Endothelial cell of hepatic sinusoid (primary cell): ENCODE data around the gene EML2.
"Not testable (repeated sequence)": the region's sequence is repeated elsewhere in the genome, so short reads cannot be mapped to it uniquely, and the experiment has no call there.

ENCODE experiments used
- in situ Hi-C: cut with HindIII; loops from 2 replicates; pipeline ENCODE4 v1.10.0; 2017; ENCODE audit warnings: low sequenced_read_pairs

EML2 gene

DNA sequence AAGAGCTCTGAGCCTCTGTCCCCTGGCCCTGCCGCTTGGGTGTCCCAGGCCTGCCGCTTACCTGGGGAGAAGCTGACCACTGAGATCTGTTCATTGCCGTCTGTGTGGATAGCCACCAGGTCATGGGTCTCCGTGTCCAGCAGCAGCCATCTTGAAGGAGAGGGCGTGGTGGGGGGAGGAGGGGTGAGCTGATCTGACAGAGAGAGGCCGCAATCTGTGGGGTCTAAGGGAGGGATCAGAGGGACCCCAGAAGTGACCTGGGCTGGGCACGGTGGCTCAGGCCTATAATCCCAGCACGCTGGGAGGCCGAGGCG is 22.5 kb downstream of the EML2 start:
- in situ Hi-C loops = no loop called here

DNA sequence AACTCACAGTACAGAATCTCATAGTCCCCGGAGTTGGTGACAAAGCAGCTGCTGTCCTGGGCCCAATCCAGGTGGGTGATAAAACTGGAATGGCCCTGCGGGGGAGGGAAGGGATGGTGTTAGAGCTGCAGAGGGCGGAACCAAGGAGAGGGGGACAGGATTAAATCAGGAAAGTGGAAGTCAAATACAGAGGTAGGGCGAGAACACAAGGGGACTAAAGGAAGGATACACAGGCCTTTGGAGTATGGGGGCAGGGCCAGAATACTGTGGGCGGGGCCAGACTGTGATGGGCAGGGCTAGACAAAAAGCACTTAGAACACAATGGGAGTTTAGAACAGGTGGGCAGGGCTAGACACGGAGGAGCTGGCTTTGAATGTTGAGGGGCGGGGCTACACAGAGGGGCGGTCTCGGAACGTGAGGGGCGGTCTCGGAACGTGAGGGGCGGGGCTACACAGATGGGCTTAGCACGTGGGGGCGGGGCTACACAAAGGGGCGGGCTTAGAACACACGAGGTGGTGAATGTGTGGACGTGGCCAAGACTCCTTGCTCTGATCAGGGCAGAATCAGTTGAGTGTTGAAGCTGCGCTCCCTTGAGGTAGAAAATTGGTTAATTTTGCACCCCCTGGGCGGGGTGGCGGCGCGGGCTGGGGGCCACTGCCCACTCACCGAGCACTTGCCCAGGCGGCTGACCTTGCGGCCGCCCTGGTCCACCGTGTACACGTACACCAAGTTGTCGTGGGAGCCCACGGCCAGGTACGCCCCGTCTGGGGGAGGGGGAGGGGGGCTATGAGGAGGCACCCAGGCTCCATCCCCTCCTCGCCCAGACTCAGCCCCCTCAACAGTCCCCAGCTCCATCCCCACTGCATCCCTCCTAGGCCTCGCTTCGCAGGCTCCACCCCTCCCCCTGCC is 23.1 kb downstream of the EML2 start:
- in situ Hi-C loops = no loop called here

DNA sequence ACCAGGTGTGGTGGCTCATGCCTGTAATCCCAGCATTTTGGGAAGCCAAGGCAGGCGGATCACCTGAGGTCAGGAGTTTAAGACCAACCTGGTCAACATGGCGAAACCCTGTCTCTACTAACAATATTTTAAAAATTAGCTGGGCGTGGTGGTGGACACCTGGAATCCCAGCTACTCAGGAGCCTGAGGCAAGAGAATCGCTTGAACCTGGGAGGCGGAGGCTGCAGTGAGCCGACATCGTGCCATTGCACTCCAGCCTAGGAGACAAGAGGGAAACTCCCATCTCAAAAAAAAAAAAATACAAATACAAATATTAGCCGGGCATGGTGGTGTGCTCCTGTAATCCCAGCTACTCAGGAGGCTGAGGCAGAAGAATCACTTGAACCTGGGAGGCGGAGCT is 24.1 kb downstream of the EML2 start:
- in situ Hi-C loops = not testable (repeated sequence)

DNA sequence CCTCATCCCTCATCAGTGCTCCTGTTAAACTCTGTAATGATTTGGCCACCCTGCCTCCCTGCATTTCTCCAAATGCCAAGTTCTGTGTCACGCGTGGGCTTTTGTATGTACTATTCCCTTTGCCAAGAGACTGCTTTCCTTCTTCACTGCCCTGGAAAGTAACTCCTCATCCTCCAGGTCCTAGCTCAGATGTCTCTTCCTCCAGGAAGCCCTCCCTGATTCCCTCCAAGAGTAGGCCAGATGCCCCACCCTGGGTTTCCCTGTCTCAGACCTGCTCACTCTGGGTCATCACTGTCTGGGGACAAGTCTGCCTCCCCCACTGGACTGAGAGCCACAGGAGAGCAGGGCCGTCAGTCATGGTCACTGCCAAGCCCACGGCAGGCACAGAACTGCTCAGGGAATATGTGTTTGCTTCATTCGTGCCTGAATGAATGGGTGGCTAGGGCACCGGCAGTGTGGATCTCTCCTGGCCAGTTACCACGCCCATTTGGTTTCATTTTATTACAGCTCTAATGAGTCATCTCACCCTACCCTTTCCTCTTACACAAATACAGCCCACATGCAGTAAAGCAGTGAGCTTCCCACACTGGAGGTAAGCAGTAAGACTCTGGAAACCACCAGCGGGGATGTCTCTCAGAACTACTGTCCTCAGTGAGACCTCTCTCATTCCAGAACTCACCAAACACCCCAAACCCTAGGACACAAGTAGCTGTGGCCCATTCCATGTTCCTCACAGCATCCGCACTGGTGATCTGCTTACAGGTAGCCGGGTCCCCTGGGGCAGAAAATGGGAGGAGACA is 25.1 kb downstream of the EML2 start:
- in situ Hi-C loops = no loop called here

DNA sequence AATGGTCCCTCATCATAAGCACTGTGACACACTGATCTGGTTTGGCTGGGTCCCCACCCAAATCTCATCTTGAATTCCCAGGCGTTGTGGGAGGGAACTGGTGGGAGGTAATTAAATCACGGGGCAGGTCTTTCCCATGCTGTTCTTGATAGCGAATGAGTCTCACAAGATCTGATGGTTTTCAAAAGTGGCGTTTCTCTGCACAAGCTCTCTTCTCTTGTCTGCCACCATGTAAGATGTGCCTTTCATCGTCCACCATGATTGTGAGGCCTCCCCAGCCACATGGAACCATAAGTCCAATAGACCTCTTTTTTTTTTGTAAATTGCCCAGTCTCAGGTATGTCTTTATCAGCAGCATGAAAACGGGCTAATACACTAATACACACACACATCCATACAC is 30.2 kb downstream of the EML2 start:
- in situ Hi-C loops = no loop called here

DNA sequence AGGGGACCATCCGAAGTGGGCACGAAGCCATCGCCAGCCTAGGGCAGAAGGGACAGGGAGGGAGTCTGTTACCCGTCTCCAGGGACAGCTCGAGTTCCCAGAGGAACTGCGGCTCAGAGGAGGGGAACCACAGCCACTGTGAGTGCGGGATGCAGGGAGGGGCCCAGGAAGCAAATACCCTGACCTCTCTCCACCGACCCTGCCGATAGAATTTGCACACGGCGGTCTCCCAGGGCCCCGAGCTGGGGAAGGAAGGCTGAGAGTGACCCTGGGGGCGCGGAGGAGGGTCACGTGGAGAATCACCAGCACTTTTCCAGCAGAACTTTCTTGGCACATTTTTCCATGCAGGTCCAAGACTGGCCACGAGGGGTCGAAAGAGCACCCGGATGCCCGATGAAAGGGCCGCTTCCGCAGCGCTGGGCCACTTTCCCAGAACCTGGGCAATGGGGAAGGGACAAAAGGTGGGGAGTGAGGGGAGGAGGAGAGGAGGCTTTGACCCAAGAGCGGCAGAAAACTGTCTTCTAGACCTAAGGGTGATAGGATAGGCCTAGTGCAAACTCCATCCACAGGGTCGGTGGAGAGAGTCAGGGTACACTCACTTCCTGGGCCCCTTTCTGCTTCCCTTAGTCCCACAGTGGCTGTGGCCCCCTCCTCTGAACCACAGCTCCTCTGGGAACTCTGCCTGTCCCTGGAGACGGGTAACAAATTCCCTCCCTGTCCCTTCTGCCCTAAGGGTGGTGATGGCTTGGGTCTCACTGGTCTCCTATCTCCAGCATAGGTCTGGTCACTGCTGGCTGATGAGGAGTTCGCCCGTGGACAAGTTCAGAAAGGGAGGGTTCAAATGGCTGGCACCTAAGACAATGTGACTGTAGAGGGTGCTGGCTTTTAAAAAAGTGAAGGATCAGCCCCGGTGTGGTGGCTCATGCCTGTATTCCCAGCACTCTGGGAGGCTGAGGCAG is 31.8 kb downstream of the EML2 start:
- in situ Hi-C loops = no loop called here

DNA sequence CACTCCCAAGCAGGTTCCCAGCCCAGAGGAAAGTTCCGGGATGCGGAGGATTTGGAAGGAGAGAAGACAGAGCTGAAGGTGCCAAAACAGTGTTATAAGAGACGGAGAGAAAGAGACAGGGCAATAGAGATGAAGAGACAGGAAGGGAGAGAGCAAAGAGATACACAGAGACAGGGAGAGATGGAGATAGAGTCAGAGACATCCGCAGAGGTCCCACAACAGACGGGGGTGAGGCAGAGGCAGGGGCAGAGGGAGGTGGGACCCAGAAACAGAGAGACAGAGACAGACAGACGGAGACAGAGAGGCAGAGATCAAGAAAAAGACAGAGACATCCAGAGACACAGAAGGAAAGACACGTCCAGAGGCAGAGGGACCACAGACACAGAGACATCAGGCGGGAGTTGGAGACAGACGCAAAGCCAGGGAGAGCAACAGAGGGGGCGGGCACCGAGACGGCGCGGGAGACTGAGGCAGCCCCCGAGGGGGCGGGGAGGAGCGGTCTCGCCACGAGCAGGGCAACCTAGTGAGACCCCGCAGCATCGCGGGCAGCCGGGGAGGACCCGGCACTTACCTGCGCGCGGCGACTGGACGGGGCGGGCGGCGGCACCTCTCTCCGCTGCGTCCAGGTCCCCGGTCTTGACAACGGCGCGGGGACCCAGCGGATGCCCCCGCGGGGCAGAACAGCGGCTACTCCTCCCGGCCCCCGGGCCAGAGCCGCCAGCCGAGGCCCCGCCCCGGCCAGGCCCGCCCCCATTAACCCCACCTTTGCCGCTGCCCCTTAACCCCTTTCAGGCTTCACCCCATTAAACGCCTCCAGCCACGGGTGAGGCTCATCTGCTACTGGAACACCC is 37.4 kb downstream of the EML2 start, which contains the start of gene GPR4:
GPR4 (minus strand) TSS at position 689 of the 851 bp plus-strand sequence. CDS start 10,346 bp downstream, outside the sequence.
- in situ Hi-C loops = no loop called here

DNA sequence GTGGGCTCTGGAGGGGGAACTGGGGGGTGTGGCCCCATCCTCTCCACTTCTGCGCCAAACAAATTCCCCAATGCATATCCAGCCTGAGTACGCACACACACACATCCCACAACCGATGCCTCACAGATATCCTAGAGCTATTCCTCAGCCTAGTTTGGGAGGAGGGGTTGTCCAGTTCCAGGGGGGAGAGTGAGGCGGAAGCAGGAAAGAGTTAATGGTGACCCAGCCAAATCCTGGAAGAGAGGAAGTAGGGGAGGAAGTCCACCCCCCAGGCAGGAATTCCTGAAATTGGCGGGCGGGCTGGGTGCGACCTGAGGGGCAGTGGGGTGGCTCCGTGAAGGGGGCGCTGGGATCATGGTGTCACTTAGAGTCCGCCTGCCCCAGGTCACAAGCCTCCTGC is 38.1 kb downstream of the EML2 start:
- in situ Hi-C loops = no loop called here

DNA sequence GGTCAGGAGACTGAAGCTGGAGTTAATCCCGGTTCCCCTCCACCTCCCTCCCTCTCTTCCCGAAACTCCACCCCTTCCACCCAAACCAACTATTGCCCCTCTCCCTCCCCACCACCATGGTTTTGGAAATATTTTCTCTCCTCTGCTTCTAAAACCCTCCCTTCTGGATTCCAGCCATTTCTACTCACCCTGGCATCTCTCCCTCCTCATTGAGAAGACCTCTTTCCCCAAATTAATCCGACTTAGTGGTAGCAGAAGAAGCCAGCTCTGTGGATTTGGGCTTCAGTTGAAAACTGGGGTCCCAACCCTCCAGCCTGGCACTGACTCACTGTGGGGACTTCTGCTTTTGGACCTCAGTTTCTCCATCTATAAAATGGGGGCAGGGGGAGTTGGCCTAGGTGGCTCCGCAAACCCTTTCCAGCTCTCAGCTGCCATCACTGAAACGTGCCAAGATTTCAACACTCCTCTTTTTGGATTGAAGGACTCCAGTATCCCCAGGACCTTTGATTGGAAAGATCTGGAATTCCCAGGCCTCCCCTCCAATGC is 38.8 kb downstream of the EML2 start:
- in situ Hi-C loops = no loop called here

DNA sequence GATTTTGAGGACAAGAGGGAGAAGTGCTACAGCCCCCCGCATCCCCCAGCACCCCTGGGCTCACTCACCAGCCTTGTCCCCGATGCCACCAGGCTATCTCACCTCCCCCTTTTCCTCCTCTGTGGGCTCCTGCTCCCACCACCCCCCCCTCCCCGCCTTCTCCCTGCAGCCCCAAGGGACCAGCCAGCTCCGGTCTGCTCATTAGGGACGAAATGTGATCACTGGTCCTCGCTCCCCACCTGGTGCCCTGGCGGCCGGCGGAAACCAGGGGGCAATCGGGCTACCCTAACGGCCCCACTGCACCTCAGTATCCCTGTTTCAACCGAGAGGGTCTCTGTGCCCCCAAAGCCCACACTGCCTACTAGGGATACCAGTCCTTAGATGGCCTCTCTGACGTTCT is 39.9 kb downstream of the EML2 start:
- in situ Hi-C loops = no loop called here

DNA sequence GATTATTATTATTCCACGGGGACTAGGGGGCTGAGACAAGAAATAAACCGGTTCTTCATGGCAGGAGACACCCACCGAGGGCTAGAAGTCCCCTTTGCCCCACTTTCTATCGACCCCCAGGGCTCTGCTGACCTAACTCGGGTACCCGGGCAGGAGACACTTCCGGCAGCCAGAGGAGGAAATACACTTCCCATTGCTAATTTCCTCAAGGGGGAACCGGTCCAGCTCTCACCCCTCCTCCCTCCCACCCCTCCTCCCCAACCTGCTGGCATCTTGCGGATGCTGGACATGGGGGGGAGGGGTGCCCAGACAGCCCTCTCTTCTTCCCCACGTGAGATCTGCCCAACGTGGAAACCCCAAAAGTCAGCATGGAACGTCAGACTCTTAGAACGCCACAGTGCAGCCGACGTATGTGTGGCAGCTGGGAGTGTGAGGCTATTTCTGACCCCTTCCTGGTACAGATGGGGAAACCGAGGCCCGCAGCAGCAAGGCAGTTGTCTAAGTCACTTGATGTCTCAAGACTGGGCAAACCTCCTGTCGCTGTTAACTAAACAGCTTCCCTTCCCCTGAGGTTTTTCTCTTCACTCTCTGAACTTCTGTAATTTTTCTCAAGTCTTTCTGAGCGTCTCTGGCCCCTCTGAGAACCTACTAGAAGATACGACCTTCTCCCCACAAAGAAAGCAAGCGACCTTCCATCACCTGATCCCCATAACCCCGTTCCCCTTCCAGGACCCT is 40.8 kb downstream of the EML2 start:
- in situ Hi-C loops = no loop called here

DNA sequence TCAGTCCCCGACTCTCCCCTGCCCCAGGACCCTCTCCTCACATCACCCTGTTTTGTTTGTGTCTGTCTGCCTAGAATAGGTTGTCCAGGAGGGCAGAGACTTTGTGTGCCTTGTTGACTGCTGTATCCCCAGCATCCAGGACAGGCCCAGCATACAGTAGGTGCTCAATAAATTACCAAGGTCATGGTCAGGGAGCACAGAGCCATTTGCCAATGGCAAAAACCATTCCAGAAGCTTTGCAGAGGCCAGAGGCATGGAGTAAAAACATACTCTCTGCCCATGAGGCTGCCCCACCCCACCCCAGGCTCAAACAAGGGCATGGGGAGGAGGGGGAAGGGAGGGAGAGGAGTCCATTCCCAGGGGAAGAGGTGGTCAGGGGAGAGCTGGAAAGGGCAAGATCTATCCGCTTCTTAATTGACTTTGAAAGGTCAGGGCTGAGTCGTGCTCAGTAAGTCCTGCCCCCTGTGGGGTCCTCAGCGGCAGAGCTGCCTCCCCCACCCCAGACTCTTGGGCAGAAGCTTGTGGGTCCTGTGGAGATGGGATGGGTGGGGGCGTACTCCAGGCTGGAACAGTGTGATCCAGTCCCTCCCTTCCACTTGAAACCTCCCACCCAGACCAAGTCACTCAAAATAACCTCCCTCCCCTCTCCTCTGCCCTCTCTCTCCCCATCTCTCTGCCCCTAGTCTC is 41.6 kb downstream of the EML2 start:
- in situ Hi-C loops = no loop called here

DNA sequence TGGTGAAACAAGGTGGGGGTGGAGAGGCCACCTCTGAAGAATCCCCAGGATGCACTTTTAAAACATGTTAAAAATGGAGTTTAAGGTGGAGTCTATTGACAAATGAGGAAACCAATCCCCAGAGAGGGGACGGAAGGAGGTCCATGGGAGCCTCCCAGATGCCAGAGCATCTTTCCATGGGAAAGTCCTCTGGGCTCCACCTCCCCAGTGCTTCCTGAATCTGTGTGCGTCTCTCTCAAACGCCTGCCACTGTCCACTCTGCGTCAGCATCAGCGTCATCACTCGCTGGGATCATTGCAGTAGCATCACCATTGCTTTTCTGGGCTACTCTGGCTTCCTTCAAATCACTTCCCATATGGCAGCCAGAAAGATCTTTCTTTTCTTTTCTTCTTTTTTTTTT is 43.4 kb downstream of the EML2 start:
- in situ Hi-C loops = no loop called here

DNA sequence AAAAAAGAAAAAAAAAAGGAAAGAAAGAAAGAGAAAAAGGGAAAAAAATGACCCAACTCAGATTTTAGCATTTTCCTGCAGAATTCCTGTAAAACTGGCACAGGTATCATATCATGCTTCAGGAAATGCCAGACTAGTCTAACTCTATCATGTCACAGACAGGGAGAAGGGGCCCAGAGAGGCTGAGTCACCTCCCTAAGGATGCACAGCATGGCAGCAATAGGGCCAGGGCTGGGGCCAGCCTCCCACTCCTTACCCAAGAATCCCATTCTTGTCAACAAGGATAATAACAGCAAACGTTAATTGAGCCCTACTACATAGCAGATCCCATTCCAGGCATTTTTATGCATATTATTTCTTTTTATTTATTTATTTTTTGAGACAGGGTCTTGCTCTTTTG is 45.7 kb downstream of the EML2 start:
- in situ Hi-C loops = no loop called here

DNA sequence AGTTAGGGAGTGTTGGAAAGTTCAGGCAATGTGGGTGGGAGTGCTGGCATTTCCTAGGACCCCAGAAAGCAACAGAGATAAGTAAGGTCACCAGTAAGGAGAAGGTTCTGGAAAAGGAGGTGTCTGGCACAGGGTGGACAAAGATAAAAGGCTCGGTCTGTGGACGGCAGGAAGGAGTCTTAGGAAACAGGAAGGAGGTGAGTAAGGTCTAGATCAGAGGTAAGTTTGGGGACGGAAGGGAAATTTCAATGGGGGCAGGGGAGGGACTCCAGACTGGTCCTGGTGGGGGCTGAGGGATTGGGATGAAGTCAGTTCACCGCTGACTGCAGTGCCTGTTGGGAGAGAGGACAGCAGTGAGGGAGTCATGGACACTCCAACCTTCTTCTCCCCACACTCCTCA is 46.8 kb downstream of the EML2 start:
- in situ Hi-C loops = no loop called here

DNA sequence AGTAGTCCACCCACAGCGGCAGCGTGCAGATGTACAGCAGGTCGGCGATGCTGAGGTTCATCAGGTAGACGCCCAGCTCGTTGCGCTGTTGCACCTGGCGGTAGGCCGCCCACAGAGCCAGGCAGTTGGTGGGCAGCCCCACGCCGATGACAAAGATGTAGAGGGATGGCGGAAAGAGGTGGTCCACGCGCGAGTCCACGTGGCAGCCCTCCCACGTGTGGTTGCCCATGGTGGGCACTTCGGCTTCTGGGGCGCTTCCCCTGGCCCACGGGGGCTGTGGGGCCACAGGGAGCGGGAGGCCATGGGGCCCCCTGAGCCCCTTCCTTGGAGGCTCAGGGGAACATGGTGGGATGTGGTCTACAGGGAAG is 47.6 kb downstream of the EML2 start:
- in situ Hi-C loops = no loop called here

DNA sequence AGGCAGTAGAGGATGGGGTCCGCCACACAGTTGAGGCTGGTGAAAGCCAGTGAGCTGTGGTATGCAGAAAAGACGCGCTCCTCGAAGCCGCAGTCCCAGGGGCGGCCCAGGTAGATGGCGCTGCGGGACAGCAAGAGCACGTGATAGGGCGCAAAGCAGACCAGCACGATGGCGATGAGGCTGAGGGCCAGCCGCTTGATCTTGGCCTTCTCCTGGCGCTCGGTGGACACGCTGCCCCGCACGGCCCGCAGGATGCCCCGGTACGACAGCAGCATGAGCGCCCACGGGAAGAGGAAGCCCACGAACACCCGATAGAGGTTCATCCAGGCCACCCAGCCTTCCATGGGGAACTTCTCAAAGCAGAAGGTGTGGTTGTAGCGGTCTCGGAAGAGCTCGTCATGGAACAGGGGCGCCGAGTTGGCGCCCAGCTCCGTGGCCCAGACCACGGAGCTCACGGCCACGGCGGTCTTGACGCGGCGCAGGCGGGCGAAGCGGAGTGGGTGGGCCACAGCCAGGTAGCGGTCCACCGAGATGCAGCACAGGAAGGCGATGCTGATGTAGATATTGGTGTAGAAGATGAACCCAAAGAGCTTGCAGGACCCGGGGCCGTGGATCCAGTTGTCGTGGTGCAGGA is 48.1 kb downstream of the EML2 start:
- in situ Hi-C loops = no loop called here

DNA sequence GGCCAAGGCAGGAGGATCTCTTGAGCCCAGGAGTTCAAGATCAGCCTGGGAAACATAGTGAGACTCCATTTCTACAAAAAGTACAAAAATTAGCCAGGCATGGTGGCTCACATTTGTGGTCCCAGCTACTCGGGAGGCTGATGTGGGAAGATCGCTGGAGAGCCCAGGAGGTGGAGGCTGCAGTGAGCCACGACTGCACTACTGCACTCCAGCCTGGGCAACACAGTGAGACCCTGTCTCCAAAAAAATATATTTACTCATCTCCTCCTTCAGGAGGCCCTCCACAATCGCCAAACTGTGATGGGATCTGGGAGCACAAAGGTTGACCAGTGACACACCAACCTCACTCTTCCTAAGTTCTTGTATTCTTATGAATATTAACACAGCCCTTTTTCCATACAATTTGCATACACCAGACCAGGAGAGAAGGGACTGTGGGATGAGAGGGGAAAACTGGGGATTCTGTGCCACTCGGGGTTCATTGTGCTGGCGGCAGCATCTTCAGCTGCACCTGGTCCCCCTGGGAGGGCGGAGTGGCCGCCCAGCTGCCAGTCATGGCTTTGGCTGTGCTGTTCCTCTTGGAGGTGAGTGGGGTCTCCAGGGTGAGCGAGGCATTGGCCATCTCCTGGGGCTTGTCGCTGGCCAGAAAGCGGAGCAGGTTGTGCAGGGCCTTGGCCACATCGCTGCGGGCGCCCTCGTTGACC is 48.7 kb downstream of the EML2 start:
- in situ Hi-C loops = no loop called here
